ENCODE results near the gene SUGCT.

The SUGCT gene

DNA sequence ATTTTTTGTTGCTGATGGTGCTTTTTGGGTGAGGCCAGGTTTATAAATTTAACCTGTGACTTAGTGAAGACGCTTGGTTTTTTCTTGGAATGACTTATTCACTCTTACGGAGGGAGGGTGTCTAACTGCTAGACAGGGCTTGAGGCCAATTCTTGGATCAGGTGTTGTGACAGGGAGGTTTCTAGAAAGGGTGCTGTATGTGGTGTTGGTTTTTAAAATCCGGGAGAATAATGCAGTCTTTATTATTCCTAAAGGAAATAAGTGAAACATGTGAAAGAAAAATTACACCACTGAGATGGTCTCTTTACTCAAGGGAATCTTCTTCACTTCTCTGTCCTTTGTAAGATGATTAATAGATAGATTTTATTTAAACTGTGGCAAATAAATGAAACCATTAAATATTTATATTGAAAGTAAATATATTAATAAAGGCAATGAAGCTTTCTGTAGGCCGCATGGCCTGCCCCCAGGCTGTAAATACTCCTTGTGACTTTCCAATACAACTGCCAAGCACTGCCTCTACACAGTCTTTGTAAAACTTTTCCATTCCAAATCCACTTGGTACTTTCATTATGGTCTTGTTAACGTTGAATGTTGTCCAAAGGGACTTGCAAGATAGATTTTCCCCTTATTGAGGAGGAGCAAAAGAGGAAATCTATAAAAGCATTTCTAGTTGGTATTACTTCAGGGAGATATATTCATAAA is 323.1 kb downstream of the SUGCT start:
- no peak for DNase-seq (ENCODE audit: low read depth in 1 of 2, low spot score in 1 of 2)

DNA sequence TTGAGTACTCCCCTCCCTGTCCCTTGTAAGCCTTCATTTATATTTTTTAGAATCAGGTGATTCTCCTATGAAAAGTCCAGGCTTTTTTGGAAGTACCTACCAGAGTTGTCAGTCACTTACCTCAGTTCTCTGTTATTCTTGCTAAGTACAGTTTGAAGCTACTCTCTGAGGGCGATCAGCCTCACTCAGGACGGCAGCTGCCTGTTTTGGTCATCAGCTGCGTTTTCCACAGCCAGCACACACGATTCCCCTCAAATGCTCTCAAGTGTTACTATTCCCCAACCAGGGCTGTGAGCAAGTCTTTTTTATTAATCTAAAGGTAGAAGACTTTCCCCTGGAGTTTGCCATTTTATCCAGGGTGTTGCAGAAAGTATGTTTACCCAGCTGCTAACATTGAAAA is 328.6 kb downstream of the SUGCT start:
- no peak for DNase-seq (ENCODE audit: low read depth in 1 of 2, low spot score in 1 of 2)

DNA sequence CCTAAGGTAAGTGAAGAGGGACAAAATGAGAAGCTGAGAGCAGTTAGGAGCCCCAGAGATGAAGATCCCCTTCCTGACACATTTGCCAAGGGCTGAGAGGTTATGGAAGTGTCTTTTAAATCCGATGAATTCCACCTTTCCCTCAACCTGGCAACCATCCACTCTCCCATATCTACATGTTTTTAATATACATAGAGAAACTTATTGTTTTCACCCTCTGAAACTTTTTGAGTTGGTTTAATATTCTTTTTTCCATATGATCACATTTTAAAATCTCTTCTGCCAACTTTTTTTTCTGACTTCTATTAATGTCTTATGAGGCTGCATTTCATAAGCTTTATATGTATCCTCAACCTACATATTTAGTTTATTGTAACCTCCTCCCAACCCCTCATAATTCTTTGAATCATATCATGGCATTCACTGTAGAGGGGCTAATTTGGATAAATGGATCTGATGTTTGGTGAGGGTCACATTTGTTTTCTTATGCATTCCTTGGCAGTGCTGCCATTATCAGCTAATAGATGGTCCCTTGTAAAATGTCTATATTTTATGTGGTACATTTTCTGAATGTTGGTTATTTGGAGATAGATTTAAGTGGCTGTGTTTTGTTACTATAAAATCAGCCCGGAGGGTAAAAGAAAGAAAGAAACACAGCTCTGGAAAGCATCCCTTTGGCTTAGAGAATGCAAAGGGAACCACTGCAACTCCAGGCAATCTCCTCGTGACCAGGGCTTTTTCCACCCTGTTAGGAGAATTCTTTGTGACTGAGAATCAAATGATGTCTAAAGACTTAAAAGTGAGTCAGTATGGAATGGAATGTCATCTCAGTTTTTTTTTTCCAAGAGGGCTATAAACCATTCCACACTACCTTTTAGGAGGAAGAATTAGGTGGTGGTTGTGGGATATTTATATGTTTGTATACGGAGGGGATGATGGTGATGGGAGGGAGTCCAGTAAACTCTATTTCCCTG is 334.4 kb downstream of the SUGCT start:
- DNase-seq (ENCODE audit: low read depth in 1 of 2, low spot score in 1 of 2): no peak

DNA sequence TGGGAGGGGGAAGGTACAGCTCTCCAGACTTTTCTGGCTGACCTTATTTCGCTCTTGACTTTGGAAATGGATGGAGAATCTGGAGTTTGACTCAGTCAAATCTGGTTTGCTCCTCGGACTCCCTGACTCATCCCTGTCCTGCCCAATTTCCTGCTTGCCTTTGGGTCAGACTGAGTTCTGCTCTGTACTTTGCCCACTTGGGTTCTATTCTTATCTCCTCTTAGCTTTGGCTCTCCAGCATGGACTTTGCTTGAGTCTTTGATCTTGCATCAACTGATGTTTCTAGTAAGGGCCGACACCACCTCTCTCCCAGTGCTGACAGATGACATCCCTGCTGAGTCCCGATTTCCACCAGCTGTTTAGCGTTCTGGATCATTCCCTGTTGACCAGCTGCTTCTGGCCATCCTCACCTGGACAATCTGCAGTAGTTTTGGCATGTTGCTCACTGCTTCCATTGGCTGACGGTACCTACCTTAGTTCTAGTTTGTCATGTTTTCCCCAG is 335.3 kb downstream of the SUGCT start:
- DNase-seq (ENCODE audit: low read depth in 1 of 2, low spot score in 1 of 2): no peak

DNA sequence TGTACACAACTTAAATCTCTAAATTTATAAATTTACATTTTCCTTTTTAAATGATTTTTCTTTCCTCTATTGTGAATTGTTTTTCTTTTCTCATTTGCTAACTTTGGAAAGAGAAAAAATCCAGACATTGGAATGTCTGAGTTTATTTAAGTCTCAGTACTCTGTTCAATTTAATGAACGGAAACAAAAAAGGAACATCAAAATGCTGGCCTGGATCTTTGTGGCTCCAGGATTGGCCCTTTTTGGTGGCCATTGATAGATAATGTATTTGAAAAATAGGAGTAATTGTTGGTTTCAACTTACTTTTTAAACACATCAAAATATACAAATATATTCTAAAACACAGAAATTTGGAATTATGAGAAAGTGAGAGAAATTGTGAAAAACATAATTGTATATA is 336.0 kb downstream of the SUGCT start:
- DNase-seq (ENCODE audit: low read depth in 1 of 2, low spot score in 1 of 2): no peak

DNA sequence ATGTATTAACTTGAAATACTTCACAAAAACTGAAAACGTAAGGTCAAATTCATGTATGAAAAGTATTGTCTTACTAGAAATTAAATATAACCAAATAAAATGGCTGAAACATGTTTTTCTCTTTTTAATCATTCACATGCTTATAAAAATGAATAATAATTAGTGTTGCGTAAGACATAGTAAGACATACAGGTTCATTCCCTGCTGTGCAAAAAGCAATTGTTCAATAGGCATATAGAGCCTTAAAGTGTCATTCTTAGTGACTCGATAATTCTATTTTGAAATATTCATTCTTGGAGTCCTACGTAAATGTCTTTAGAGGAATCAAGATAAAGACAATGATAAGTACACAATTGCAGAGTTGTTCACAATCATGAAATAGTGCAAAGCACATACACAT is 337.1 kb downstream of the SUGCT start:
- DNase-seq (ENCODE audit: low read depth in 1 of 2, low spot score in 1 of 2): no peak

DNA sequence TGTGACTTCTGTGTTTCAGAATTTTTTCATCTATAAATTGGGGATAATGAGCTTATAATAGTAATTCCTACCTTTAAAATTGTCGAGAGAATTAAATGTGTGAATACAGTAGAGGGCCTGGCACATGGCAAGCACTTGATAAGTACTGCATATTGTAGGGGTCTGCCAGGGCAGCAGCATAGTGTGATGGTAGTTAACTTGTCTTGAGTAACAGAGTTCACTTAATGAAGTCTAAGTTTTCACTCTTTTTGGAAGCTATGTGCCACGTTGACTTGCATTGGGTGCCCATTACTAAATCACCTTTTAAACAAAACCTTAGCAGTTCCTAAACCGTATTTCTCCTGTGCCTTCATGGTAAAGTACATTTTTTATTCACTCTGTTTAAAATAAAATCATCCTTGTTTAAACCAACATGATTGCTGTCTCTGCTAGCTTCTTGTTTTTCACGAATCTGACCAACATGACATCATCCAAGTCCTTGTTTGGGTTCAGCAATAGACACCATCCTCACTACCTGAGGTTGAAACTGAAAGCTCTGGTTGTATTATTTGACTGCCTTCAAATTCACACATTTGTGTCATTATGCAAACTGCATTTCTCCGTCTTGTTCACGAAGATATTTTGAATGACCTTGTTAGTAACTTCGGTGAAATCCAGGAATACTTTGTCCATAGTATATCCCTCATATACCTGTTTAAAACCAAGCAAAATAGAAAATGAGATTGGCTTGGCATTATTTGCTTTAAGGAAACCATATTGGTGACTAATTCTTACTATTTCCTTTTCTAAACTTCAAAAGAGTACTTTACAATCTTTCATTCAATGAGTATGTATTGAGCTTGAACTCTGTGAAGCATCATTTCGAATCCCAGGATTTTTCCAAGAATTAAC is 340.2 kb downstream of the SUGCT start:
- DNase-seq (ENCODE audit: low read depth in 1 of 2, low spot score in 1 of 2): no peak

DNA sequence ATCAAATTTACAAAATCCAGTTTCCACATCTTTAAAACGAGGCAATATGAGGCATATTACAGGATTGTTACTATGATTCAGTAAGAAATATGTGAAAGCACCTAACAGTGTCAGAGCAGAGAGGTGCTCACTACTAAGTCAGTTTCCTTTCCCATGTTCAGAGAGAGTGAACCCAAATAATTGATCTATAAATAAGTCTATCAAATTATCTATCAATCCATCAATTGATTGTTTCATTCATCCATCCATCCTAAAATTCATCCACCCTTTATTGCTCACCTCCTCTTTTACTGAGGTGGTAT is 340.8 kb downstream of the SUGCT start:
- no peak for DNase-seq (ENCODE audit: low read depth in 1 of 2, low spot score in 1 of 2)

DNA sequence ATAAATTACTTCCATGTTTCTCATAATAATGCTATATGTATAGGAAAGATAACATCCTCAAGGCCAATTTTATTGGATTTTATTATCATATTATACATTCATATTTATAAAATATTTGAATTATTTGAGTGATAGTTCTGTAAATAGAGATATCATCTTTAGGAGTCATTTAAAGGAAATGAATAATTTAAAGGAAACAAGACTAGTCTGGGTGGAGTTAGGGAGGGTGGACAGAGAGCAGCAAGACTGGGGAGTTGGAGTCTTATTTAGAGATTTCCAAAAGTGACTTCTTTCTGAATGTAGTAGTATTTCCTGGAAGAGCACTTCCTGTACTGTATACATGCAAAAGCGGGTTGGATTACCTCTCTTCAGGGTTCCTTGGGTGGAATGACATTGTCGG is 342.3 kb downstream of the SUGCT start:
- no peak for DNase-seq (ENCODE audit: low read depth in 1 of 2, low spot score in 1 of 2)

DNA sequence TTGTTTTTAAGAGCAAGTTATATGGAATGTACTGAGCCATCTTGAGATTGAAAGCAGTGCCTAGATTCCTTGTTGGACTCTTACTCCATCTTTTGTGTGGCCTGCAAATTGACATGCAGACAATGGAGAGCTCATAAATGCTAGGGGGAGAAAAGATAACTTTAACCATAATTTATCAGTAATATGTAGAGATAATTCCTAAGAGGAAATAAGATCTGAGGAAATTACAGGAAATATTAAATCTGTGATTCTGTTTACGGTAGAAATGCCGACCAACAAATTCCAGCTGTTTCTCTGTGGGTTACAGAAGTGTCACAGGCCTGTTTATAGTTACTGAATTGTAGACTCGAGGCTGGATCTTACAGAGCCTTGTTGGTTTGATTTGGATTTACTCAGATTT is 348.0 kb downstream of the SUGCT start:
- no peak for DNase-seq (ENCODE audit: low read depth in 1 of 2, low spot score in 1 of 2)

DNA sequence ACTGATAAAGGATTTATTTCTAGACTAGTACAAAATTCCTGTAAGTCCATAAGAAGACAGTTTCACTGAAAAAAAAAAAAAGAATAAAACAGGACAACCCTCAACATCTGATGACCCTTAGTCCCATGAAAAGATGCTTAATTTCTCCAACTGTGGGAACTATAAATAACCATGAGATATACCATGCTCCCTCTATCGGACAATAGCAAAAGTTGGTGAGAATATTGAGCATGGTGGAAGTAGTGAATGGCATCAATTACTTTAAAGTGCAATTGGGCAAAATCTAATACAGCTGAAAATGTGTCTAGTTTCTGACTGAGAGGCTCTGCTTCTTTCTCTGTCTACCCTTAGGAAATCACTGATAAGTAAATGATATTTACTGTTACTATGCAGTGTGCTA is 348.8 kb downstream of the SUGCT start:
- no peak for DNase-seq (ENCODE audit: low read depth in 1 of 2, low spot score in 1 of 2)

DNA sequence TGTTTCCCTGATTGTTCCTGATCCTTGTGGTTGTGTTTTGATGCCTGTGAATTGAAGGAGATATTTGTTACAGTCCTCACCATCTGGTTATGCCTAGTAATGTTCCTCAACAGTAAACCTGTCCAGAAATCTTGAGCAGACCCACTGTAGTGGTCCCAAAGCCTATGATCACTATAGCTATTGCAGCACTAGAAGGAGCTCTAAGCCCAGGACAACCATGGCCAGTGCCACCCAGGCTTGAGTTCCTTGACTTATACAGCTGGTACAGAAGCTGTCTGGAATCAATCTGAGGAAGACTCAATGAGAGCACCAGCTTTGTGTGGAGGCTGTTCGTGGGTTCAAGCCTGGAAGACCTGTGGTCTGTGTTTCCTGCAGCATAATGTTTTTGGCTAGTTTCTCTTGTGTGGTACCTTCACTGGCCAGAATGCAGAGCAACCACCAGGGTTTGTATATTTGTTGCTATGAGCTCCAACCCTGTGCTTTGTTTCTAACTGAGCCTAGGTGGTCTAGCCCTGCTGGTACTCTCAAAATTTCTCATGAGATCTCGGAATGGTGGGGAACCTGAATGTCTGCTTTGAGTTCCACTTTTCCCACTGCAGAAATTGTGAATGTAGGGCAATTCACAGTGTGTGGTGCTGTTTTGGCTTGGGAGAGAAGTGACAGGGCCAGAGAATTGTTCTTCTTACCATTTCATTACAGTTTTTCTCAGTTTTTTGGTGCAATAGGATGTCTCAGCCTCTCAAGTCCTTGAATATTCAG is 355.2 kb downstream of the SUGCT start:
- DNase-seq (ENCODE audit: low read depth in 1 of 2, low spot score in 1 of 2): no peak

DNA sequence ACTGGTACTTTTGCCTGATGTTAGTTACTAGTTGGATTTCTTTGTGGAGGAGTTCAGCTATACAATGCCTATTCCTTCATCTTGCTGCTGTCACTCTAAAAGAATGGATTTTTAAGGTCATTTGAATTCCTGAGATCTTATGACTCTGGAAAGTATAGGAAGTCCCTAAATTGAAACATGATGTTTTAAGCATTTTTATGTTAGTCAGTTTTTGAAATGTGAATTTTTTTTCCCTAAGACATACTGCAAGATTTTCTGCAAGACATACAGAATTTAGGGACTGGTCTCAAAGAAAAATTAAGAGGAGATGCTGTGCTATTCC is 355.8 kb downstream of the SUGCT start:
- DNase-seq (ENCODE audit: low read depth in 1 of 2, low spot score in 1 of 2): no peak

DNA sequence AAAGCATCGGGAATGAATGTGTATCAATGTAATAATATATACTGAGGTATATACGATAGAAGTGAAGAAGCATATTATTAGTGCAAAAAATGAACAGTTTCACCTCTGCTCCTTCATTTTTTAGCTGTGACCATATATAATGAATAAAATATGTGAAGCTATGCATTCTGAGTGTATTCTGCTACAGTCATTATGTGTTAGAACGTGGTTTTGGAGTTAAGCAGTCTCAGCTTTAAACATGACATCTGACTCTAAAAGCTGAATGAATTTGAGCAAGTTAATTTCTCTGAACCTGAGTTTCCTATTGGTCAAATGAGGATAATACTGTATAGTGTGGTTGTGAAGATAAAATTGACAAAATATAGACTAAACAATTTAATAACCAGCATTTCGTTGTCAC is 358.1 kb downstream of the SUGCT start:
- no peak for DNase-seq (ENCODE audit: low read depth in 1 of 2, low spot score in 1 of 2)

DNA sequence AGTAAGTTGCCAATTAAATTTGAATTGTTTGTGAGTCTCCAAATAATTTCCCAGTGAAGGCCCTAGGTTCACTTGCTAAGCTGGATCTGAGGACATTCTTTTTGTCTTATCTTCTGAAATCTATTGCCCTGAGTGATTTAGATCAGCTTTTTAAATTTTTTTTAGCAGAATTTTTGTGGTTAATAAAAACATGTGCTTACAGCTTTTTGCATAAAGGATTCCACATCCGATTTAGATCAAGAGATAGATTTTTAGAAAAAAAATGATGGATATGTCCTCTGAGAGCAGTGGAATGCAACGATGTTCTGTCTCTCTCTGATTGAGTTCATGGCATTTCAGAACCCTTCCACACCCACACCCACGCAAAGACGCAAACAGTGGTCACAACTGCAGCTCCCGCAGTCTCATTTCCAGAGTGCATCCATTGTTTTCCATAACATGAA is 358.8 kb downstream of the SUGCT start:
- DNase-seq (ENCODE audit: low read depth in 1 of 2, low spot score in 1 of 2): no peak

DNA sequence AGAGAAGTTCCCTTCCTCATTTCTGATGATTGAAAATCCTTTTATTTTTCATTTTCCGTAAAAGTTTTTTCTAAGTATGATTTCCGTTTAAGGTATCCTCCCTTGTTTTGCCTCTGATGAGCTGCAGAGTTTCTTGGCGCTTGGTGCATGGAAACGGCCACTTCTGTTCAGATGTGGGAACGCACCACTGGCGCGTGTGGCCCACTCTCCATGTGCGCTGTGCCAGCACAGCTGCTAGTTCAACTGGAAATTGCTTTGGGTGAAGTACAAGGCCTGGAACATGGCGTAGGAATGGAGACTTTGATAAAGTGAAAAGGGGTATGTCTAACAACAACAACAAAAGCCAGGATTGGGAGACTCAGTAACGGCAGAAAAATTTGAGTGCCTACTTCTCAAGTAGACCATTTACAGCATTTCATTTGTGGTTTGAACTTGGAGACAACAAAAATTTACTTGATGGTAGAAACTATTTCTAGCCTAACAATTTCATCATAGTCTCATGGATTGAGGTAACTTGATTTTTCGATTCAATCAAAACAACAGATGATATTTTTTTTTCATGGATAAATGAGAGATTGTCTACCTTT is 364.2 kb downstream of the SUGCT start:
- no peak for DNase-seq (ENCODE audit: low read depth in 1 of 2, low spot score in 1 of 2)

DNA sequence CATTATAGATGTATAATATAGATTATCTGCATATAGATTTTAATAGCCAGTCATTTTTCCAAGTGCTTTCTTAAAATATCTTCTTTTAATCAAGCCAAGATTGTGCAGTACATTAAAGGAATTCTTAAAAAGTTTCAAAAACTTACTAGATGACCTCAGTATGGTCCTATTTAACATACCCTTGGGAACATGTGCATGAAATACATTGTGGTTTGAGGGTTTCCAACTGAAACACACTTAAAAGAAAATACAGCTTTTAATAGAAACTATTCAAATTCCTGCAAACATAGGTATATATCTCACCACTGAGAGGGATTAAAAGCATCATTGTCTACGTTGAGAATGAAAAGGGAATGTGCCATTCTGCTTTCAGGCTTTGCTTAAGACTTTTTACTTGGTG is 364.9 kb downstream of the SUGCT start:
- DNase-seq (ENCODE audit: low read depth in 1 of 2, low spot score in 1 of 2): no peak

DNA sequence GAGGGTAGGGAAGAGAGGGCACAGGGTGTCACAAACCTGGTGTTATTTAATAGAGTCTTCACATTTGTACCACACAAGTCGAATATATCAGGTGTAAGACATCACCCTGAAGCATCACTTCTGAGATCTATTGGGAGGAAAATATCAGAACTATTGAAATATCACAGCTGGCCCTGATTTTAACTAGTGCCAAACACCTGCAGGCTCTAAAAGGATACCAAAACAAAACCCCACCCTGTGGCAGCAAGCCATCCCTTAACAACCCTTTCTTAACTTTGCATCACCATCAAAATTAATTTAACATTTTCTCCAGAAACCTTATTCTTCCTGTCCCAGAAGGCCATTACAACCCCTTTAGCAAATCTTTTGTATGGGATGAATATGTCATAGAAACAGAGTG is 365.4 kb downstream of the SUGCT start:
- no peak for DNase-seq (ENCODE audit: low read depth in 1 of 2, low spot score in 1 of 2)

DNA sequence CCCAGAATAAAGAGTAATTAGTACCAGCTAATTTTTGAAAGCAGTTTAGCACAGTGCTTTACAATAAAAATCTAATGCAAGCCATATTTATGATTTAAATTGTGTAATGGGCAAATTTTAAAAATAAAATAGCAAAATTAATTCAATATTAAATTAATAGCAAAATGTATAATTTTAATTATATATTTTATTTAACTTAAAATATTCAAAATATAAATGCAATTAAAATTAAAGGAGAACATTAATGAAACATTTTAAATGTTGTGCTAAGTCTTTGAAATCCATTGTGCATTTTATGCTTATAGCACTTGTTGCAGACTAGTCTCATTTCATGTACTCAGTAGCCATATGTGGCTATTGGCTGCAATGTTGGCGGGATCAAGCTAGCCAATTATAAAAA is 367.6 kb downstream of the SUGCT start:
- no peak for DNase-seq (ENCODE audit: low read depth in 1 of 2, low spot score in 1 of 2)

DNA sequence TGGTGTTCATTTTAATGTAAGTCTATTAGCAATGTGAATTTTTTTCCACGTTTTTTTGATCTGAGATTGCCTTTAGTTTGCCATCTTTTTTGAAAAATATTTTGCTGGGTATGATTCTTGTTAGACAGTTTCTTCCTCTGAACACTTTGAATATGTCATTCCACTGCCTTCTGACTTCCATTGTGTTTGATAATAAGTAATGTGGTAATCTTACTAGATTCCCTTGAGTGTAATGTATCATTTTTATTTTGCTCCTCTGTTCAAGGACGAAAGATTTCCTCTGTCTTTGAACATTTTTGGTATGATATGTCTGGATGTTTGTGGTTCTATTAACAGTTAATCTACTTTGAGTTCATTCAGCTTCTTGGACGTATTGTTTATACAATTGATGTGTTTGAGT is 371.4 kb downstream of the SUGCT start:
- DNase-seq (ENCODE audit: low read depth in 1 of 2, low spot score in 1 of 2): no peak

DNA sequence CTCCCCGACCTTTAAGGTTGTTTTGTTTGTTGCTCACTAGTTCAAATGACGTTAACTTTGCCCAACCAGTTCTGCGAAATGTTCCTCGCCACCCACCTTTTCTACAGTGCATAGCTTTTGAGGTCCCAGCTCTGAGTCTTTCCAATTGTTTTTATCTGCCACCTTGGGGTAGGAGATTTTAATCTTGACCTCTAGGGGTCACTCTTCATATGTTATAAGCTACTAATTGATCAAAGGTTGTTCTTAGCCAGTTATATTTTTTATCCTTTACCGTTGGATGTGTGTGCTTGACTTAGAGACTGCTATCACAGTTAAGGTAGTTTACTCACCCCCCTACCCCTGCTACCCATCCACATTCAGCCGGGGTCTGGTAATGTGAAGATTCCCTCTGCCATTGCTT is 372.4 kb downstream of the SUGCT start:
- no peak for DNase-seq (ENCODE audit: low read depth in 1 of 2, low spot score in 1 of 2)
